Right cardiac atrium (tissue), 5 donors: ENCODE measurements around the gene COL15A1. TPM values are rescaled to one million over a fixed set of nuclear protein-coding genes. Genes with fewer than 3 reads are reported as not detected.

Experiments
- ATAC-seq, 2 donors: fragments of 200-7000 bp; cut with Tn5 transposase; one replicate each; pipeline versions ENCODE4 v1.8.0 to v1.9.1; 2020; ENCODE audit warnings: moderate library complexity in 2 of 2, mild to moderate bottlenecking in 1 of 2
- DNase-seq, 3 donors: peaks; one replicate each; pipeline ENCODE4 v3.0.0-alpha.2; 2020
- H3K27ac ChIP-seq: one replicate; pipeline ENCODE4 v1.5.1; 2013; ENCODE audit warnings: mild to moderate bottlenecking, low read length, control low read depth, moderate library complexity
- H3K27me3 ChIP-seq: one replicate; pipeline ENCODE4 v1.6.1; 2013; ENCODE audit not compliant: control insufficient read depth, insufficient read depth
- H3K4me1 ChIP-seq: one replicate; pipeline ENCODE4 v1.6.1; 2013; ENCODE audit warnings: low read length; ENCODE audit not compliant: control insufficient read depth, insufficient read depth
- H3K4me3 ChIP-seq: one replicate; pipeline ENCODE4 v1.5.1; 2013; ENCODE audit warnings: low read length, control low read depth
- H3K9me3 ChIP-seq: one replicate; pipeline ENCODE4 v1.6.1; 2013; ENCODE audit warnings: low read length; ENCODE audit not compliant: control insufficient read depth
- WGBS: extraction: QIAGEN DNeasy Blood & Tissue Kit; methylation state at CpG from one replicate; pipeline ENCODE4 v1.1.7; 2013; 5-methylcytosine and 5-hydroxymethylcytosine counted together
- intact Hi-C, 4 donors: fragments of 100-400 bp; cut with DNase I; formaldehyde crosslinking; loops; one replicate each; pipeline versions ENCODE4 v1.11.0 to v1.14.0; 2022 to 2023
- polyA plus RNA-seq: library from polyadenylated mRNA; stranded (reverse); fragments of 200-250 nt; gene quantifications from one replicate; pipeline ENCODE4 v1.2.3, GENCODE V29; 2013
- total RNA-seq, 4 donors: library from RNA; stranded (reverse); fragmentation: NEBNext Ultra II Directional; extraction: Animal tissue kit (Norgen Biotek cat#: 25700); gene quantifications; one replicate each; pipeline ENCODE4 v1.2.1, GENCODE V29; 2021
- donor health status: healthy with polysubstance abuse.
- donor health status: DM: no; HTN: yes; CAD: no.
- donor health status: DM: no; HTN: no; CAD: no.
- donor health status: DM: no; HTN: yes; CAD: no; lungs with severe emphysema.
- donor health status: DM: yes; HTN: yes; CAD: no.

The COL15A1 gene
- total and polyA plus RNA-seq, 5 donors, result 22.5 to 87.1 (median 61.2) TPM

DNA sequence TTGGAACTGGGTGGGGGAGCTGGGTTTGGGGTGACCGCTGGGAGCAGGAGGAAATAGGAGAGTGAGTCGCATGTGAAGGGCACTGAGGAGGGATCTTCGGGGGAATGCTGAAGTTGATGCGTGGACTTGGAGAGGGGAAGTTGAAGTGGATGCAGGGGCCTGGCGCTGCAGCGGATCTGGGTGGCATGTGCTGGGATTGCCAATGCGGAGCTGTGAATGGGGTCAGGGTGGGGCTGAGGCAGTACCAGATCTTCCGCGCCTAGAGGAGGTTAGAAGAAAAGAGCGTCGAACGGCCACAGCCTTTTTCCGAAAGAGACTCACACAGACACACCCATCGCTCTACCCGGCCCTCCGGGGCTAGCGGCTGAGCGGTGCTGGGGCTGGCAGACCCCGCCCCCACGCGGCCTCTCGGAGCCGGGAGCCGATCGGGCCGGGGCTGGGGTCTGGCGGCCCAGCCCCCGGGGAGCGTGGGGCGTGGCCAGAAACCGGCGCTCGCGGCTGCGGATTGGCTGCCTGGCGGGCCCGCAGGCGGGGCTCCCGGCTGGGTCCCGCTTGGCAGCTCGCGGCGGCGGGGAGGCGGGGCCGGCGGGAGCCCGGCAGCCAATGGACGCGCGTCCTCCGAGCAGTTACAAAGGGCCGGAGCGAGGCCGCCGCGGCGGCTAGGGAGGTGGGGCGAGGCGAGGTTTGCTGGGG is 160.9 kb downstream of the COL15A1 start, which contains the start of gene TGFBR1:
Gene TGFBR1 (plus strand): TSS at position 655 of the 693 bp plus-strand sequence. CDS start 93 bp downstream, outside the sequence.
- Histone ChIP-seq H3K4me1 (peaks cover 5% of the 10 kb centered on the region), H3K9me3 (no peaks in the 10 kb centered on the region), H3K27me3 (no peaks in the 10 kb centered on the region), H3K27ac (peak within 1 kb of the TSS; percentile 89), H3K4me3 (peak within 1 kb of the TSS; percentile 98)
- ATAC-seq (peak; percentile 97), DNase-seq (peak; percentile 93 to 98 (median 98))
- under 1% methylated on average over 60 of the region's 60 CpGs for WGBS
- intact Hi-C loops, result no loop called here

DNA sequence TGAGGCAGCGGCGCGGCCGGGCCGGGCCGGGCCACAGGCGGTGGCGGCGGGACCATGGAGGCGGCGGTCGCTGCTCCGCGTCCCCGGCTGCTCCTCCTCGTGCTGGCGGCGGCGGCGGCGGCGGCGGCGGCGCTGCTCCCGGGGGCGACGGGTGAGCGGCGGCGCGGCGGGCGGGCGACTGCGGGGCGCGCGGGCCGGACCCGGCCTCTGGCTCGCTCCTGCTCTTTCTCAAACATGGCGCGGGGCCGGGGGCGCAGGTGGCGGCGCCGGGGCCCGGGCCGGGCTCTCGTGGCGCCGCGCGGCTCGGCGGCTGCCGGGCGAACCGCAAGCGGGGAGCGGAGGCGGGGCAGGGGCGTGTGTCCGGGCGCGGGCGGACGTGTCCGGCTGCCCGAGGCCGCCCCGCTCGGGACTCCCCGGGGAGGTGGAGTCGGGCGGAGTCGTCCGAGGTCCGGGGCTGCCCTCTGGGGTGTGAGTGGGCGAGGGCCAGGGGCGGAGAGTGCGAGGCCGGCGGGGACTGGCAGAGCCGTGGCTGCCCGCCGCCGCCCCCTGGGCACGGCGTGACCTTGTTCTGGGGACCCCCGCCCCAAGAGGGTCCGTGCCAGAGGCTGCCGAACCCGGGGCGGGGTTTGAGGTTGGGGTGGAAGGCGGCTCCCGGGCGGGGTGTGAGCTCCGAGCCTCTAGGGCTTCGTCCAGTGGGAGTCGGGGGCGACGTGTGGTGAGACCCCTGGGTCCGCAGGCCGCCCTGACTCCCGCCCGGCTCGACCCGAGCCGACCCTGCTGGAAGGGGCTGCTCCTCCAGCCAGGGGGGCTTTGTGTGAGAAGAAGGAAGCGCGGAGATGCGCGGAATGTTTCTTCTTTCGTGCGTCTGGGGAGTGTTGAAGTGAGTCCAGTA is 161.7 kb downstream of the COL15A1 start:
- Histone ChIP-seq H3K9me3 (no peaks in the 10 kb centered on the region), H3K4me1 (peaks cover 5% of the 10 kb centered on the region), H3K4me3 (peak overlapping the region; percentile 98), H3K27ac (peak overlapping the region; percentile 89), H3K27me3 (no peaks in the 10 kb centered on the region)
- DNase-seq (peak; percentile 86 to 94 (median 94)), ATAC-seq (peak; percentile 81 to 84)
- WGBS, result under 1% methylated on average over 118 of the region's 118 CpGs
- intact Hi-C loops, result no loop called here

DNA sequence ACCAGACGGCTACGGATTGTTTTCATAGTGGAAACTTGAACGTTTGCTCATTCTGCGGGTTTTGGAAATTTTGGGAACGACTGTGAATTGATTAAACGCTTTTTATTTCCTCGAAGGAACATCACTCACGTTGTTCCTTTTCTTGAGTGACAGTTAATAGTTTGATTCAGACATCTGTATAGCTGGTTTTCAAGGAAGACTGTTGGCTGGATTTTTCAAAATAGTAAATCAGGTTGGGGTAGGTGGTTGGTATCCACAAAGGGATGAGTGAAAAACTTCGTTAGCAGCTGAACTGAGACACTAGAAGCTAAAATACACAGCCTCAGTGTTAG is 162.3 kb downstream of the COL15A1 start:
- Histone ChIP-seq H3K27me3 (no peaks in the 10 kb centered on the region), H3K9me3 (no peaks in the 10 kb centered on the region), H3K27ac (peak overlapping the region; percentile 89), H3K4me3 (peak overlapping the region; percentile 98), H3K4me1 (peaks cover 5% of the 10 kb centered on the region)
- WGBS, result 2% methylated on average over 9 of the region's 9 CpGs
- DNase-seq (no peak), ATAC-seq (no peak)
- intact Hi-C loops, result no loop called here

- H3K4me3 ChIP-seq, result no peak overlapping the region
- 29% methylated on average over 3 of the region's 3 CpGs for WGBS
Measured at GRCh38 chr9:99107421-99107820, 163.7 kb downstream of the COL15A1 start.

GRCh38 chr9:99108131-99108530 is 164.4 kb downstream of the COL15A1 start:
- Histone ChIP-seq H3K9me3 (no peaks in the 10 kb centered on the region), H3K4me3 (no peak overlapping the region), H3K4me1 (peaks cover 11% of the 10 kb centered on the region), H3K27ac (no peak overlapping the region), H3K27me3 (no peaks in the 10 kb centered on the region)
- 86% methylated on average over 2 of the region's 2 CpGs for WGBS
- intact Hi-C loops, result no loop called here
- ATAC-seq, result no peak
- DNase-seq, result no peak

More at GRCh38 chr9:99107421-99107820, 163.7 kb downstream of the COL15A1 start:
- DNase-seq (no peak), ATAC-seq (no peak)
- Histone ChIP-seq H3K4me1 (peaks cover 10% of the 10 kb centered on the region), H3K27ac (no peak overlapping the region), H3K9me3 (no peaks in the 10 kb centered on the region), H3K27me3 (no peaks in the 10 kb centered on the region)
- intact Hi-C loops, result no loop called here

GRCh38 chr9:99109522-99109921 is 165.8 kb downstream of the COL15A1 start:
- H3K4me1 ChIP-seq, result peaks cover 12% of the 10 kb centered on the region

GRCh38 chr9:99112750-99113413 is 169.2 kb downstream of the COL15A1 start:
- intact Hi-C loops, result no loop called here
- Histone ChIP-seq H3K4me3 (no peak overlapping the region), H3K9me3 (no peaks in the 10 kb centered on the region), H3K27me3 (no peaks in the 10 kb centered on the region), H3K4me1 (peaks cover 9% of the 10 kb centered on the region), H3K27ac (no peak overlapping the region)
- 73% methylated on average over 6 of the region's 6 CpGs for WGBS
- ATAC-seq (no peak), DNase-seq (no peak)

More at GRCh38 chr9:99109522-99109921, 165.8 kb downstream of the COL15A1 start:
- 72% methylated on average over 3 of the region's 3 CpGs for WGBS
- no peak overlapping the region for H3K27ac ChIP-seq
- no peaks in the 10 kb centered on the region for H3K9me3 ChIP-seq
- ATAC-seq, result no peak
- intact Hi-C loops, result no loop called here
- no peak for DNase-seq
- no peak overlapping the region for H3K4me3 ChIP-seq
- no peaks in the 10 kb centered on the region for H3K27me3 ChIP-seq

DNA sequence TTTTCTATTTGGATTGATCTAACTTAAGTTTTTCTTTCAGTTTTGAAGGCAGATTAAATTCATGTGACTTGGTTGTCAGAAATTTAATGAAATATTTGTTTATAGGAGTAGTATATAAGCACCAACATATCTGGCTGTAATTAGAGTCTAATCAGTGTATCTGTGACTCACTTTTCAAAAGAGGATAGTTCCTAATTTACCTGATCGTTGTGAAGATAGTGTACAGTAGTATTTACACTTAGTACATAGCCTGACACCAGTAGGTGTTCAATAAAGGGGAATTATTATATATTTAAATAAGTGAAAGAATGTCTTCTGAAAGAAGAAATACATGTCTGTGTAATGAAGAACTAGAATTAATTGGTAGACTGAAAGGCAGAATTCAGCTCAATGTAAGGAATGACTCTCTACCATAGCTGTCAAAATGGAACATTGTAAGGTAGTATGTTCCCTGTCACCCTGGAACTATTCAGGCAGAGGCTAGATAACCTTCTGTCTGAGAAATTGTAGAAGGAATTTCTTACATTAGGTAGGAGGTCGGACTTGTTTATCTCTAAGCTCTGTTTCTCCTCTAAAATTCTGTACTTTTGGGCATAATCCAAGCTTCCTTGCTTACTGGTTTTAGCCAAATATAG is 169.8 kb downstream of the COL15A1 start:
- Histone ChIP-seq H3K4me1 (peaks cover 9% of the 10 kb centered on the region), H3K27me3 (no peaks in the 10 kb centered on the region), H3K4me3 (no peak overlapping the region), H3K9me3 (no peaks in the 10 kb centered on the region), H3K27ac (no peak overlapping the region)
- 62% methylated on average over 2 of the region's 2 CpGs for WGBS
- ATAC-seq (no peak), DNase-seq (no peak)
- intact Hi-C loops, result no loop called here

DNA sequence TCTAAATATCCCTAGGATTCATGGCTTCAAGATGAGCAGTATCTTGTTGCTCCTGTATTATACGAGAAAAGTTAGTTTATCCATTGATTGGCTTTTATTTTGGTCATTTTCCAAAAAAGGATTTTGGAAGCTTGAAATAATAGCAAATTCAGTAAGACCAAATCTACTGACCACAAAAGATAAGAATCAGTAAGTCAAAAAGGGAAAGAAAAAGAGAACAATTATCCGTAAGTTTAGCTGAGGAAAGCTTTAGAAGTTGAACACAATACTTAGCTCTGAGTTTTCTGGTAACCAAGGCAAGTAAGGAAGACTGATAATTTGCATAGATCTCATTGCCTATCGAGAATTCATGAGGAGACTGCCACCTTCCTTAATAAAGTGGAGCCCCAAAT is 170.3 kb downstream of the COL15A1 start:
- intact Hi-C loops, result no loop called here
- ATAC-seq (no peak), DNase-seq (no peak)
- WGBS, result 68% methylated on average over 3 of the region's 3 CpGs
- Histone ChIP-seq H3K27ac (no peak overlapping the region), H3K27me3 (no peaks in the 10 kb centered on the region), H3K4me1 (peaks cover 9% of the 10 kb centered on the region), H3K4me3 (no peak overlapping the region), H3K9me3 (no peaks in the 10 kb centered on the region)

DNA sequence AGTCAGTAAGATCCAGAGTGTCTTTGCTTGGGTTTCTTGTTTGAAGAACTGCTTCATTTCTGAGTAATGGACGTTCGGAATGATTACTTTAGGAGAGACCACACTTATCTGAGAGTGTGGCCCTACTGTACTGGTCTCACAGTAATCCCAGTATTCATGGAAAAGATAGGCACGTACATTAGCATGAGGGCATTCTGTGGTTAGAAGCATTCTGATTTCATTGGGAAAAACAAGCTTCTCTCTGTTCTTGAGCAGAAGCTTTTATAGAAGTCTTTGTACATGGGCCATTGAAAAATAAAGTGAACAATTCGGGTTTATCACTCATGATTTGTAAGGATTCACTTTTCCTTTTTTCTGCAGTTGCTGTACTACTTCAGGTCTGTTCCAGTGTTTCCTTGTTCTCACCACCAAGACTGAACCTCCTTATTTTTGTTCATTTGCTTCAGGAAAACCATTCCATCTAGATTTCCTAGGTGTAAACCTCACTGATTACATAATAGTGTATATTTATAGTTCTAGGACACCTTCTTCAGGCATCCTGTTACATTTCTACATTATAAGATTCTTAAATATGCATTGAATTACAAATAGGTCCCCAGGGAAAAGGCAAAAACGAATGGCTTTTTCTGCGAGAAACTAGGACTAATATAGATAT is 171.3 kb downstream of the COL15A1 start:
- ATAC-seq (no peak), DNase-seq (no peak)
- Histone ChIP-seq H3K4me3 (no peak overlapping the region), H3K9me3 (no peaks in the 10 kb centered on the region), H3K4me1 (peaks cover 9% of the 10 kb centered on the region), H3K27me3 (no peaks in the 10 kb centered on the region), H3K27ac (no peak overlapping the region)
- intact Hi-C loops, result no loop called here
- WGBS, result 59% methylated on average over 6 of the region's 6 CpGs
